ENCODE data around the gene RIMS4. TPM values are rescaled to one million over a fixed set of nuclear protein-coding genes. Genes with fewer than 3 reads are reported as not detected.

The RIMS4 gene
- total and polyA plus RNA-seq, 2 of the 13 experiments (the other 11 are each of a cell fraction or from before 2014, with no cell fraction given) = 0.01 to 0.07 TPM

- TF ChIP-seq BCL3 (CRISPR knock-in tag; IDR thresholded peaks at IDR 0.05) (no peak), ARNT2 (CRISPR knock-in tag; IDR thresholded peaks at IDR 0.05; ENCODE audit: low read depth) (no peak), KLF11 (CRISPR knock-in tag; IDR thresholded peaks at IDR 0.05) (no peak), MNT (IDR thresholded peaks at IDR 0.05) (peak; percentile 77), SNAPC2 (CRISPR knock-in tag; IDR thresholded peaks at IDR 0.05) (no peak), TFAP4 (IDR thresholded peaks at IDR 0.05; ENCODE audit: borderline replicate concordance, low read depth) (peak; percentile 64; the same call in 1 of the 2 replicates), ZSCAN9 (CRISPR knock-in tag; IDR thresholded peaks at IDR 0.05; ENCODE audit: borderline replicate concordance) (no peak), ZNF232 (CRISPR knock-in tag; IDR thresholded peaks at IDR 0.05; ENCODE audit: borderline replicate concordance) (no peak), ZNF770 (CRISPR knock-in tag; IDR thresholded peaks at IDR 0.05) (no peak), MAFK (conservative IDR thresholded peaks at IDR 0.05 in 1 of 2, IDR thresholded peaks at IDR 0.05 in 1 of 2; ENCODE audit: low read length in 2 of 2) (no peak), NR2F6 (IDR thresholded peaks at IDR 0.05) (no peak), NR2F6 (CRISPR knock-in tag; IDR thresholded peaks at IDR 0.05) (peak; percentile 14; the same call in 1 of the 2 replicates), EED (CRISPR knock-in tag; IDR thresholded peaks at IDR 0.05) (no peak), NKX3-1 (CRISPR knock-in tag; IDR thresholded peaks at IDR 0.05) (no peak), PLSCR1 (CRISPR knock-in tag; IDR thresholded peaks at IDR 0.05; ENCODE audit: borderline replicate concordance) (no peak), SALL1 (CRISPR knock-in tag; IDR thresholded peaks at IDR 0.05) (no peak), ZNF7 (CRISPR knock-in tag; IDR thresholded peaks at IDR 0.05) (no peak), ELF1 (CRISPR knock-in tag; IDR thresholded peaks at IDR 0.05) (peak; percentile 31; the same call in 1 of the 2 replicates), ZNF337 (CRISPR knock-in tag; IDR thresholded peaks at IDR 0.05; ENCODE audit: borderline replicate concordance, low read depth) (no peak), ZFP36L2 (CRISPR knock-in tag; IDR thresholded peaks at IDR 0.05) (no peak), ZNF160 (CRISPR knock-in tag; IDR thresholded peaks at IDR 0.05) (no peak), IRF2 (CRISPR knock-in tag; IDR thresholded peaks at IDR 0.05) (no peak), ZFYVE20 (CRISPR knock-in tag; IDR thresholded peaks at IDR 0.05; ENCODE audit: borderline replicate concordance, low read depth) (no peak)
Measured at GRCh38 chr20:44702776-44703175, 107.6 kb downstream of the RIMS4 start (continued).
